ENCODE results near the gene CA10. TPM values are rescaled to one million over a fixed set of nuclear protein-coding genes. Genes with fewer than 3 reads are reported as not detected.

The CA10 gene
- total RNA-seq, result under 1 TPM in 1 of 2 donors, not detected in 1; 0.26 TPM

DNA sequence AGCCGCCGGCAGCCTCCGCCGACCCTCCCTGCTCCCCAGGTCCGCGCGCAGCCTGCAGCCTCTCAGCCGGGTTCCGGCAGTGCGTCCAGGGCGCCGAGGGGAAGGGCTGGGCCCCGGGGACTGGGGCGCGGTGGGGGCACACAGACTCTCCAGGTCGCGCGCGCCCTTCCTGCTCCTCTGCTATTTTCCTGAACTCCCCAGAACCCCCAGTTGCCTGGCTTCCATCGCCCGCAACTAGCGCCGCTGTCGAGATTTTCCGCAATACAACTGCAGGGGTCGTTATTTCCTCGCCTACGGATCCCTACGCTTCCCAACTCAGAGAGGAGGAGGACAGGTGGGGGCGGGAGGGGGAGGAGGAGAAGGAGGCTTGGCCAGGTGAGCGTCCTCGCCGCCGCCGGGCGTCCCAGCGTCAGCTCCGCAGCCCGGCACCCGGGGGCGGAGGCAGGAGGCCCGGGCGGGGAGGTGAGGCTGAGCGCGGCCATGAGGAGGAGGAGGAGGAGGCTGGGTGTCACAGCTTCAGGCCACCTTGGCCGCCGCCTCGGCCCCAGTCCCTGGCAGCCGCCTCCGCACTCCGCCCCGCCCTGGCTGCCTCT, at the start of gene CA10:
TSS of gene CA10 (minus strand) at position 265 of the 593 bp plus-strand sequence.
- ATAC-seq, result no peak
- no peak within 1 kb of the TSS for H3K4me3 ChIP-seq
- 1% methylated on average over 32 to 52 of the region's 52 CpGs for WGBS, 2 donors
- H3K27ac ChIP-seq, result no peak within 1 kb of the TSS
- peak in 1 of 4 donors; percentile 16 for DNase-seq
- intact Hi-C loops (cut with DNase I), result no loop called here
- peaks cover 16% of the 10 kb centered on the region for H3K4me1 ChIP-seq
- no peak for TF ChIP-seq POLR2A (IDR thresholded peaks at IDR 0.05)
- TF ChIP-seq, protein P1, sequence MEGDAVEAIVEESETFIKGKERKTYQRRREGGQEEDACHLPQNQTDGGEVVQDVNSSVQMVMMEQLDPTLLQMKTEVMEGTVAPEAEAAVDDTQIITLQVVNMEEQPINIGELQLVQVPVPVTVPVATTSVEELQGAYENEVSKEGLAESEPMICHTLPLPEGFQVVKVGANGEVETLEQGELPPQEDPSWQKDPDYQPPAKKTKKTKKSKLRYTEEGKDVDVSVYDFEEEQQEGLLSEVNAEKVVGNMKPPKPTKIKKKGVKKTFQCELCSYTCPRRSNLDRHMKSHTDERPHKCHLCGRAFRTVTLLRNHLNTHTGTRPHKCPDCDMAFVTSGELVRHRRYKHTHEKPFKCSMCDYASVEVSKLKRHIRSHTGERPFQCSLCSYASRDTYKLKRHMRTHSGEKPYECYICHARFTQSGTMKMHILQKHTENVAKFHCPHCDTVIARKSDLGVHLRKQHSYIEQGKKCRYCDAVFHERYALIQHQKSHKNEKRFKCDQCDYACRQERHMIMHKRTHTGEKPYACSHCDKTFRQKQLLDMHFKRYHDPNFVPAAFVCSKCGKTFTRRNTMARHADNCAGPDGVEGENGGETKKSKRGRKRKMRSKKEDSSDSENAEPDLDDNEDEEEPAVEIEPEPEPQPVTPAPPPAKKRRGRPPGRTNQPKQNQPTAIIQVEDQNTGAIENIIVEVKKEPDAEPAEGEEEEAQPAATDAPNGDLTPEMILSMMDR (IDR thresholded peaks at IDR 0.05), result no peak
- H3K36me3 ChIP-seq (replicated peaks in 1 of 2; ENCODE audit: insufficient read depth in 1 of 2, low read depth in 2 of 2), result no peaks in the 10 kb centered on the region
- no peaks in the 10 kb centered on the region for H3K9me3 ChIP-seq
- peaks cover 0 to 27% of the 10 kb centered on the region in 2 donors for H3K27me3 ChIP-seq

DNA sequence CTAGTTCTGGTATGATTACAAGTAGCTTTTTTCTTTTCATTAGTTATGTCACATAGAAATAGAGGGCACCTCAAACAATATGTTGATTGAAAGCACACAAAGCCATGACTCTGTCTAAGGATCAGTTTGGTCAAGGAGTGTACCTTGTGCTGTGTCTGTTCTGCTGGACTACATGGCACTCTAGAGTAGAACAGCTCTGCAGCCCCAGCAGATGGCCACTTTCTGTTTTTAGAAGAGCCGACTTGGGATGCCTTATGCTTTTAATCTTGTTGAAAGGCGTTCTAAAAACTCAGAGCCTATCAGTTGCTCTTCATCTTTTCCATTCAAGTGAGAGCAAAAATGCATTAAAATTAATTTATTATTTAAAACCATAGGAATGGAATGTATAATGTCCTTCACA, 49.3 kb upstream of the CA10 start:
- no peak for ATAC-seq
- H3K9me3 ChIP-seq, result no peaks in the 10 kb centered on the region
- TF ChIP-seq, protein P1 (IDR thresholded peaks at IDR 0.05), result no peak
- no peak for TF ChIP-seq POLR2A (IDR thresholded peaks at IDR 0.05)
- no peak overlapping the region for H3K4me3 ChIP-seq
- H3K27ac ChIP-seq, result no peak overlapping the region
- intact Hi-C loops (cut with DNase I), result no loop called here
- no peaks in the 10 kb centered on the region for H3K27me3 ChIP-seq
- H3K4me1 ChIP-seq, result peaks cover 9% of the 10 kb centered on the region
- H3K36me3 ChIP-seq (replicated peaks in 1 of 2; ENCODE audit: insufficient read depth in 1 of 2, low read depth in 2 of 2), result no peaks in the 10 kb centered on the region
- WGBS, 2 donors, result 65 to 79% methylated on average over 2 of the region's 2 CpGs
- no peak for DNase-seq

DNA sequence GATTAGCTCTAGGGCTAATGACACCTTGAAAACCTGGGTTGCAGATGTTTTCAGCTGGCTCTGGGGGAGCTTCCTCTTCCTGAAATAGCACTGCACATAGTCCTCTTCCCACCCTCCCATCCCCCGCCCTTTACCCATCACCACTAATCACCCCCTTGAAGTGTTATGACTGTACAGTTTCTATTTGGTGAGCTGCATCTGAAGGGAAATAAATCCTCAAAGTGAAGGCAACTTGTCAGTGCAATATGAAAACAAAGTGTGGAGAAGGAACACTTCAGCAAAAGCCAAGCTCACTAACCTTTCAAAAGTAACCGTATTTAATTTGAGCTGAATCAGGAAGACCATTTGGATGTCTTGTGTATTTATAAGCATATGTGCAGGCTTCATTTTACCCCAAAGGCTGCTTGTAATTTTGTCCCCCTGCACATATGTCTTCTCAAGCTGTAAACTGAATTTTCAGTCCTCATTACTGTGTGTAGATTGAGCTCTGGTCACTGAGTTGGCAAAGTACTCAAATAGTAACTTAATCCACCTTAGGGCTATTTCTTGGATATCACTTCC, 44.1 kb upstream of the CA10 start:
- Histone ChIP-seq H3K9me3 (no peaks in the 10 kb centered on the region), H3K4me3 (no peak overlapping the region), H3K27ac (no peak overlapping the region), H3K36me3 (replicated peaks in 1 of 2; ENCODE audit: insufficient read depth in 1 of 2, low read depth in 2 of 2) (no peaks in the 10 kb centered on the region), H3K27me3 (no peaks in the 10 kb centered on the region), H3K4me1 (peaks cover 9% of the 10 kb centered on the region)
- TF ChIP-seq, protein P1 (IDR thresholded peaks at IDR 0.05), result no peak
- no peak for TF ChIP-seq POLR2A (IDR thresholded peaks at IDR 0.05)
- WGBS, 2 donors, result 56 to 61% methylated on average over 2 of the region's 2 CpGs
- ATAC-seq (no peak), DNase-seq (no peak)
- intact Hi-C loops (cut with DNase I), result no loop called here

DNA sequence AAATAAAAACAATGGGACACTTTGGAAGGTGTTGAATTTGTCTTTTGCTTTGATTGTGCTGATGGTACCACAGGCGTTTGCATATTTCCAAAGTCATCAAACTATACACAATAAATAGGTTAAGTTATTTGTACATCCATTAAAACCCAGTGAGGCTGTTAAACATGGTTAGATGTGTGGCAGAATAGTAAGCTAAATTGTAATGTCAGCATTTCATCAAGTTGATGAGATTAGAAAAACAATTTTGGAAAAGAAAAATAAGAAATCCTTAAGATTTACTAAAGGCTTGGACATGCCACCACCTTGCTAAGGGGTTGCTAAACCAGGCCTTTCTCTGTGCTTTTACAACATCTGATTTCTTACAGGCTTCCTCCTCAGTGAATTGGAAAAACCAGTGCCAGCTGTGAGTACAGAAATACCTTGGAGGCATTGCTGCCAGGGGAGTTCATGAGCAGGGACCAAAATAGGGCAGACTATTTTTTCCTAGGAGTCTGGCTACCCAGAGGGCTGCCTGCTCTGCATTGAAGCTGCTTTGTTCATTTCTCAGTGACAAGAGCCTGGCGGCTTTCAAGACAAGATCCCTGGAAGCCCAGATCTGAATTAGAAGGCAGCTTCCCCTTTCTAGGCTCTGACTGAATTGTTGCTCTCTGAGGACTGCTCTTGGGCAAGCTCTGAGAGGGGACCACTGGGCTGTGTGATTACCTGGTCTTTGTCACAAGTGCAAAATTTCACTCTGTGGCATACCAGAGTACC, 43.4 kb upstream of the CA10 start:
- H3K27ac ChIP-seq, result no peak overlapping the region
- no peak overlapping the region for H3K4me3 ChIP-seq
- no peaks in the 10 kb centered on the region for H3K36me3 ChIP-seq (replicated peaks in 1 of 2; ENCODE audit: insufficient read depth in 1 of 2, low read depth in 2 of 2)
- no peaks in the 10 kb centered on the region for H3K9me3 ChIP-seq
- TF ChIP-seq, protein P1 (IDR thresholded peaks at IDR 0.05), result no peak
- no peak for TF ChIP-seq POLR2A (IDR thresholded peaks at IDR 0.05)
- WGBS, 2 donors, result 51 to 75% methylated on average over 2 of the region's 2 CpGs
- intact Hi-C loops (cut with DNase I), result no loop called here
- no peaks in the 10 kb centered on the region for H3K27me3 ChIP-seq
- ATAC-seq (no peak), DNase-seq (no peak)
- peaks cover 8% of the 10 kb centered on the region for H3K4me1 ChIP-seq
